Stomach smooth muscle (tissue), 2 donors: Measurements from ENCODE around the gene CDC14A.
"Not testable (repeated sequence)": the region's sequence is repeated elsewhere in the genome, so short reads cannot be mapped to it uniquely, and the experiment has no call there.

ENCODE experiments used
- H3K27ac ChIP-seq: one replicate; pipeline ENCODE4 v1.7.0; 2013; ENCODE audit warnings: mild to moderate bottlenecking, low read length, inconsistent platforms
- H3K27me3 ChIP-seq, 2 donors: one replicate each; pipeline ENCODE4 v1.7.0; 2013; ENCODE audit warnings: low read length in 2 of 2; ENCODE audit not compliant: insufficient read depth in 2 of 2, control insufficient read depth in 1 of 2
- H3K36me3 ChIP-seq, 2 donors: one replicate each; pipeline ENCODE4 v1.7.0; 2013; ENCODE audit warnings: low read length in 2 of 2; ENCODE audit not compliant: control insufficient read depth in 2 of 2, insufficient read depth in 2 of 2
- H3K4me1 ChIP-seq: one replicate; pipeline ENCODE4 v1.7.0; 2013; ENCODE audit warnings: low read length; ENCODE audit not compliant: control insufficient read depth, insufficient read depth
- H3K4me3 ChIP-seq, 2 donors: one replicate each; pipeline ENCODE4 v1.7.0; 2013; ENCODE audit warnings: low read length in 2 of 2
- H3K9ac ChIP-seq, 2 donors: one replicate each; pipeline ENCODE4 v1.7.0; 2013; ENCODE audit warnings: low read length in 2 of 2, mild to moderate bottlenecking in 1 of 2
- H3K9me3 ChIP-seq, 2 donors: one replicate each; pipeline ENCODE4 v1.7.0; 2013; ENCODE audit warnings: low read length in 2 of 2; ENCODE audit not compliant: control insufficient read depth in 2 of 2
- donor health status: healthy.
- donor health status: Pancreatic carcinoma.

Gene CDC14A

GRCh38 chr1:100404821-100405220 is 52.5 kb downstream of the CDC14A start:
- Histone ChIP-seq H3K27me3 (no peaks in the 10 kb centered on the region), H3K27ac (no peak overlapping the region), H3K4me1 (no peaks in the 10 kb centered on the region), H3K36me3 (no peaks in the 10 kb centered on the region), H3K9me3 (no peaks in the 10 kb centered on the region), H3K4me3 (no peak overlapping the region), H3K9ac (no peak overlapping the region)

DNA sequence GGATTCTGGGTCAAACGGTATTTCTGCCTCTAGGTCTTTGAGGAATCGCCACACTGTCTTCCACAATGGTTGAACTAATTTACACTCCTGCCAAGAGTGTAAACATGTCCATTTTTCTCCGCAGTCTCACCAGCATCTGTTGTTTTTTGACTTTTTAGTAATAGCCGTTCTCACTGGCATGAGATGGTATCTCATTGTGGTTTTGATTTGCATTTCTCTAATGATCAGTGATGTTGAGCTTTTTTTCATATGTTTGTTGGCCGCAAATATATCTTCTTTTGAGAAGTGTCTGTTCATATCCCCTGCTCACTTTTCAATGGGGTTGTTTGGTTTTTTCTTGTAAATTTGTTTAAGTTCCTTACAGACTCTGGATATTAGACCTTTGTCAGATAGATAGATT is 53.6 kb downstream of the CDC14A start:
- not testable (repeated sequence) for H3K36me3 ChIP-seq, H3K27me3 ChIP-seq, H3K9ac ChIP-seq, H3K4me3 ChIP-seq, H3K27ac ChIP-seq, H3K9me3 ChIP-seq, H3K4me1 ChIP-seq

- H3K4me1 ChIP-seq, H3K9me3 ChIP-seq, H3K9ac ChIP-seq, H3K4me3 ChIP-seq, H3K27me3 ChIP-seq, H3K36me3 ChIP-seq, H3K27ac ChIP-seq: not testable (repeated sequence)
These were observed 55.1 kb downstream of the CDC14A start for GRCh38 chr1:100407390-100407789.

DNA sequence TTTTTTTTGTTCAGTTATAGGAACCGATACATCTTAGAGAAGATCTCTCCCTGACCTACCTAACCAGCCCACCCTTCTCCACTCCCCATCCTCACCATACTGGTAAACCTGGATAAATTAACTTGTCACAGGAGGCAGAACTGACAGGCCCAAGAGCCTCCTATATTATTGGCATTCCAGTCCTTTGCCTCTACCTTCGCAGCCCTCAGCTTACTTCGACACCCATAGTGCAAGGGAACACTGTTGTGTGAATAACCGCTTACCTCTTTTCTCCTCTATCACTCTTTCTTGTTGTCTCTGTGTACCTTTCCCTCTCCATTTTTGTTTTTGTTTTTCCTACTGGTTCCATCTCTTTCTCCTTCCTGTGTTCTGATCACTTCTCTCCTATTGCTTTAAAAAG is 58.7 kb downstream of the CDC14A start:
- Histone ChIP-seq H3K9me3 (no peaks in the 10 kb centered on the region), H3K27me3 (no peaks in the 10 kb centered on the region), H3K4me1 (no peaks in the 10 kb centered on the region), H3K36me3 (no peaks in the 10 kb centered on the region), H3K9ac (no peak overlapping the region), H3K4me3 (no peak overlapping the region), H3K27ac (no peak overlapping the region)

DNA sequence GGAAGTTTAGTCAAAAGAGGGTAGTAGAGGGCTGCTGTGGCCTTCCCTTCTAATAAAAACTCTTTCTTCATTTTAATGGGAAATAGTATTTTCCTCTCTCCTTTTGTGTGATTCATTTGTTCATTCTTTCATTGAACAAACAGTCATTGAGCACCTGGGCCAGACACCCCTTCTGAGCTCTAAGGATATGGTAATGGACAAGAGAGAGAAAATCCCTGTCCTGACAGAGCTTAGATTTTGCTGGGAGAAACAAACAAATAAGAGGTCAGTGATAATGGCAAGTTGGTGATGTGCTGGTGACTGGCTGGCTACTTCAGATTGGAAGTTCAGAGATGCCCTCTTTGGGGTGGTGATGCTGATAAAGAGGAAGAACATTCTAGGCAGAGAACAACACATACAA is 59.3 kb downstream of the CDC14A start:
- no peak overlapping the region for H3K27ac ChIP-seq
- no peak overlapping the region for H3K4me3 ChIP-seq
- no peaks in the 10 kb centered on the region for H3K9me3 ChIP-seq
- H3K9ac ChIP-seq, result no peak overlapping the region
- no peaks in the 10 kb centered on the region for H3K36me3 ChIP-seq
- H3K4me1 ChIP-seq, result no peaks in the 10 kb centered on the region
- no peaks in the 10 kb centered on the region for H3K27me3 ChIP-seq

- Histone ChIP-seq H3K9ac (no peak overlapping the region), H3K36me3 (peaks cover 0 to 3% of the 10 kb centered on the region in 2 donors), H3K4me1 (no peaks in the 10 kb centered on the region), H3K27me3 (no peaks in the 10 kb centered on the region), H3K9me3 (no peaks in the 10 kb centered on the region), H3K27ac (no peak overlapping the region), H3K4me3 (no peak overlapping the region)
These were observed 60.7 kb downstream of the CDC14A start for GRCh38 chr1:100413035-100413434.

DNA sequence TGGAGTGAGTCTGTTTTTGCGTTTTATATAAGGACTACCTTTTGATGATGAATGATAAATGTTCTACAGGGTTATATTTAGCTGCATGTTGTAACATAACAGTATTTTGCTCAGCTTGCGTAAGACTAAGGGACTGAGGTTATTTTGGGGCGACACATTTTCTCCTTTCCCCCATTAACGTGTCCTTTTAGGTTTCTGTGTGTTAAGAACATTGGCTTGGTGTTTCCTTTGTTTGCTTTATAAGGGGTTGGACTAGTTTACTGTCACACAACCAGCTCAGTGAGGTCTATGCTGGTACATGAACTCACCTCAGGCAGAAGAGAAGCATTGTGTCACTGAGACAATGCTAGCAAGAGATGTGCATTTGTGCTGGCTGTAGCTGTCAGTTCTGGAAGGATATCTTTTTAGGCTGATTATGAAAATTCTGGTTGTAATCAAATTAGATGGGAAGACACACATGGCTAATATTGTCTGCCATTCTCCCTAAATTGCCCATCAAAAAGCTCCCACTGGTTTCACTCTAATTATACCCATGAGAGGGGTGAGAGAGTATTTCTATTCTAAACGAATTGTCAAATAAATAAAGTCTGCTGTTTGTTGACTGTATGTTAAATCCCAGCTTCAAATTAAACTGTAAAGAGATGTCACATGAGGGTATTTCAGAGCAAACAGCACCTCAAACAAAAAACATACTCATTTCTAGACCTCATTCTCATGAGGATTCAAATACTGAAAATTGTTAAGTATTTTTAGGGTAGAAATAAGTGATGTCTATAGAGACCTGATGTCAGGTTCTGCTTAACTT is 62.6 kb downstream of the CDC14A start:
- H3K27me3 ChIP-seq, result no peaks in the 10 kb centered on the region
- peaks cover 0 to 3% of the 10 kb centered on the region in 2 donors for H3K36me3 ChIP-seq
- no peaks in the 10 kb centered on the region for H3K9me3 ChIP-seq
- no peak overlapping the region for H3K9ac ChIP-seq
- H3K4me3 ChIP-seq, result no peak overlapping the region
- H3K27ac ChIP-seq, result no peak overlapping the region
- no peaks in the 10 kb centered on the region for H3K4me1 ChIP-seq

DNA sequence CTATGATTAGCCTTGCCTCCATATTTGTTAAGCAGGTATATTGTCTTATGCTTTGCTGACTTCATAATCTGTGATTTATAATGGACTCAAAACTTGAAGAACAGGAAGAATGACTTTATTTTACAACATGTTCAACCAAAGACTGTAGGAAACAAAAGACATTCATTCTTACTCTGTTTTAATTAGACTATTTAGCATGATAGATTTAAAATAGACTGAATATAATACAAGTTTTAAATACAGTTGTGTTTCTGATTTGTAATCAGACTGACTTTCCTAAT is 63.1 kb downstream of the CDC14A start:
- Histone ChIP-seq H3K4me3 (no peak overlapping the region), H3K27ac (no peak overlapping the region), H3K36me3 (peaks cover 0 to 3% of the 10 kb centered on the region in 2 donors), H3K9me3 (no peaks in the 10 kb centered on the region), H3K9ac (no peak overlapping the region), H3K4me1 (no peaks in the 10 kb centered on the region), H3K27me3 (no peaks in the 10 kb centered on the region)

DNA sequence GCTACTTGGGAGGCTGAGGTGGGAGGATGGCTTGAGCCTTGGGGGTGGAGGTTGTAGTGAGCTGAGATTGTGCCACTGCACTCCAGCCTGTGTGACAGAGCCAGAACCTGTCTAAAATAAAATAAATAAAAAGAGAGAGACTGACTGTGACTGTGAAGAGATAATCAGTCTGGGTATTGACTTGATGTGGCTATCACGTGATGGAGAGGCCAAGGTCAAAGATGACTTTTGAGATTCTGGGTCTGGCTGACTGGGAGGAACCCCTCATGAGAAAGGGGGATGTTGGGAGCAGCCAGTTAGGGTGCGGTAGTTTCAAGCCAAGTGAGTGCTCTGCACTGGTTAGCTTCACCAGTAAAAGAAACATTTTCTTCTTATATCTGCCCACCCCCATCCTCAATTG is 66.8 kb downstream of the CDC14A start:
- H3K9ac ChIP-seq, result no peak overlapping the region
- no peaks in the 10 kb centered on the region for H3K9me3 ChIP-seq
- H3K4me3 ChIP-seq, result no peak overlapping the region
- H3K27ac ChIP-seq, result no peak overlapping the region
- H3K27me3 ChIP-seq, result no peaks in the 10 kb centered on the region
- H3K36me3 ChIP-seq, result peaks cover 0 to 3% of the 10 kb centered on the region in 2 donors
- H3K4me1 ChIP-seq, result no peaks in the 10 kb centered on the region

DNA sequence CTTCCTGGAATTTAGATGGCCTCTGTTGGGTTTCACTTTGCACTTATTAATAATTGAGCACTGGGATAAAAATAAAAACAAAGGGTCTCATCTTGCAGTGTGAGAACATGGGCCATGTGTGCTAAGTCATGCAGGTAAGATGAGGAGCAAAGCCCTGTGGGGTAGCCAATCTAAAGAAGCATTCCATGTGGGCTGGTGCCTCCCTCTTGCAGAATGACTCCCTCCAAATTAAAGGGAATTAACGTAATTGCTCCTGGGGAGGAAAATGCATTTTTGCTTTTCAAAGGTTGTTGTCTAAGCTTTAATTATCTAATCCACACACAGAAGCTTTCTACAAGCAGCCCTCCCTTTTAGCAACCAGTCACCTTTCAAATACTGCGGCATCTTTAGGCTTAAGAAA is 69.8 kb downstream of the CDC14A start:
- Histone ChIP-seq H3K27me3 (no peaks in the 10 kb centered on the region), H3K4me1 (no peaks in the 10 kb centered on the region), H3K27ac (no peak overlapping the region), H3K9ac (no peak overlapping the region), H3K4me3 (no peak overlapping the region), H3K9me3 (no peaks in the 10 kb centered on the region), H3K36me3 (peaks cover 0 to 3% of the 10 kb centered on the region in 2 donors)

- H3K4me3 ChIP-seq, result no peak overlapping the region
These were observed 71.6 kb downstream of the CDC14A start for GRCh38 chr1:100423832-100424337.

More at GRCh38 chr1:100423832-100424337, 71.6 kb downstream of the CDC14A start:
- Histone ChIP-seq H3K9me3 (no peaks in the 10 kb centered on the region), H3K36me3 (no peaks in the 10 kb centered on the region), H3K4me1 (no peaks in the 10 kb centered on the region), H3K27me3 (no peaks in the 10 kb centered on the region), H3K27ac (no peak overlapping the region), H3K9ac (no peak overlapping the region)
